UCSD-AML1 (cell line): Measurements from ENCODE around the gene REPS1.
"Not testable (repeated sequence)": the region's sequence is repeated elsewhere in the genome, so short reads cannot be mapped to it uniquely, and the experiment has no call there.

Experiments
- DNase-seq: peaks from one replicate; lab custom pipeline; 2025; ENCODE audit not compliant: unreplicated experiment; lab: John Stamatoyannopoulos, UW

REPS1 gene

GRCh38 chr6:138971601-138972000 is 16.5 kb downstream of the REPS1 start:
- DNase-seq, result no peak

GRCh38 chr6:138970856-138971425 is 17.1 kb downstream of the REPS1 start:
- DNase-seq, result no peak

- no peak for DNase-seq
These were observed 17.9 kb downstream of the REPS1 start for GRCh38 chr6:138970159-138970558.

- DNase-seq, result no peak
These were observed 21.2 kb downstream of the REPS1 start for GRCh38 chr6:138966870-138967269.

GRCh38 chr6:138965971-138966370 is 22.1 kb downstream of the REPS1 start:
- no peak for DNase-seq

- DNase-seq, result no peak
These were observed 22.7 kb downstream of the REPS1 start for GRCh38 chr6:138965291-138965874.

GRCh38 chr6:138964012-138964411 is 24.0 kb downstream of the REPS1 start:
- no peak for DNase-seq

GRCh38 chr6:138963531-138963930 is 24.5 kb downstream of the REPS1 start:
- DNase-seq, result no peak

GRCh38 chr6:138963119-138963518 is 24.9 kb downstream of the REPS1 start:
- no peak for DNase-seq

GRCh38 chr6:138959521-138959920 is 28.5 kb downstream of the REPS1 start:
- no peak for DNase-seq

- DNase-seq, result no peak
These were observed 29.5 kb downstream of the REPS1 start for GRCh38 chr6:138958595-138958994.

- DNase-seq, result no peak
These were observed 30.1 kb downstream of the REPS1 start for GRCh38 chr6:138957903-138958302.

GRCh38 chr6:138957484-138957883 is 30.6 kb downstream of the REPS1 start:
- DNase-seq, result no peak

GRCh38 chr6:138956244-138956924 is 31.7 kb downstream of the REPS1 start:
- no peak for DNase-seq

GRCh38 chr6:138955262-138955661 is 32.8 kb downstream of the REPS1 start:
- no peak for DNase-seq

GRCh38 chr6:138953451-138953850 is 34.6 kb downstream of the REPS1 start:
- DNase-seq, result no peak

GRCh38 chr6:138948546-138949179 is 39.4 kb downstream of the REPS1 start:
- DNase-seq, result no peak

- DNase-seq, result no peak
These were observed 40.0 kb downstream of the REPS1 start for GRCh38 chr6:138948004-138948403.

GRCh38 chr6:138945354-138945753 is 42.7 kb downstream of the REPS1 start:
- DNase-seq, result no peak

- DNase-seq, result no peak
These were observed 43.6 kb downstream of the REPS1 start for GRCh38 chr6:138944412-138944811.

GRCh38 chr6:138943089-138943625 is 44.9 kb downstream of the REPS1 start:
- no peak for DNase-seq

GRCh38 chr6:138936873-138937272 is 51.2 kb downstream of the REPS1 start:
- not testable (repeated sequence) for DNase-seq
